BE2C (cell line): ENCODE data around the gene TBX3.

Experiments
- DNase-seq: peaks from one replicate; pipeline ENCODE4 v3.0.0-alpha.2; 2020
- H3K27me3 ChIP-seq: fragments of 250-450 bp; sonication (Bioruptor Pico); 2 replicates; pipeline ENCODE4 v1.5.1; 2020; ENCODE audit warnings: mild to moderate bottlenecking
- H3K36me3 ChIP-seq: fragments of 250-450 bp; sonication (Bioruptor Pico); 2 replicates; pipeline ENCODE4 v1.5.1; 2020; ENCODE audit warnings: mild to moderate bottlenecking
- H3K4me1 ChIP-seq: fragments of 250-450 bp; sonication (Bioruptor Pico); 2 replicates; pipeline ENCODE4 v1.5.1; 2020
- H3K4me3 ChIP-seq: 2 replicates; pipeline ENCODE4 v1.5.1; 2011; ENCODE audit warnings: low read depth, low read length
- H3K9me3 ChIP-seq: fragments of 250-450 bp; sonication (Bioruptor Pico); 2 replicates; pipeline ENCODE4 v1.5.1; 2020
- CTCF ChIP-seq: IDR thresholded peaks from 2 replicates; pipeline ENCODE4 v1.5.1; 2012; ENCODE audit warnings: mild to moderate bottlenecking, low read depth, low read length

TBX3 gene

GRCh38 chr12:114690267-114691135 lies 6.5 kb upstream of the TBX3 start:
- TF ChIP-seq CTCF = no peak
- H3K9me3 ChIP-seq = no peaks in the 10 kb centered on the region
- no peak for DNase-seq
- H3K27me3 ChIP-seq = no peaks in the 10 kb centered on the region
- no peak overlapping the region for H3K4me3 ChIP-seq
- H3K36me3 ChIP-seq = no peaks in the 10 kb centered on the region
- peaks cover 24% of the 10 kb centered on the region for H3K4me1 ChIP-seq

GRCh38 chr12:114689075-114689994 lies 5.4 kb upstream of the TBX3 start:
- TF ChIP-seq CTCF = no peak
- H3K27me3 ChIP-seq = no peaks in the 10 kb centered on the region
- no peaks in the 10 kb centered on the region for H3K9me3 ChIP-seq
- DNase-seq = no peak
- peaks cover 21% of the 10 kb centered on the region for H3K4me1 ChIP-seq
- no peak overlapping the region for H3K4me3 ChIP-seq
- H3K36me3 ChIP-seq = no peaks in the 10 kb centered on the region

DNA sequence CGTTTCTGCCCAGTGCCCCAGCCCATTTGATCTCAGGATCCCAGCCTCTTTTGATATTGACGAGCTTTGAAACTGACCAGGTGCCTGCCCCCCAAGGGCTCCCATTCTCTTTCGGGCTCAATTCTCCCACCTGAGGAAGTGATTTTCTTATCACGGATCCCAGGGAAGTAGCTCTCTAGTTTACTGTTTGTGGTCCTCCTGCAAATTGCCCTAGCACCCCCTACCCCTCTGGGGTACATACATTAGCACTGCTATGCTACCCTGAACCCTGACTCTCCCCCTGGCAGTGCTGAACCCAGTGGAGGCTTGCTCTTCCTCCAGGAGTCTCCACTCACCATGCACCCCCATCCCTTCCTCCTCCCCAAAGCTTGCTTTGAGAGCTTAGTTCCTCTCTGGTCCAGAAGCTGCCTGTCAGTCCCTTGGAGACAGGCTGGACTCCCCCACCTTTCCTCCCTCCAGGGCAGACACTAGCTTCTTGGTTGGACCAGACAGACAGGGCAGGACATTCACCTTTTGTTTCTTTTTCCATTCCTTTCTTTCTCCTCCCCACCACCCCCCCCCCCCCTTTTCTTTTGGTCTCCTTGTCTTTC lies 4.4 kb upstream of the TBX3 start:
- Histone ChIP-seq H3K4me1 (peaks cover 21% of the 10 kb centered on the region), H3K9me3 (no peaks in the 10 kb centered on the region), H3K36me3 (no peaks in the 10 kb centered on the region; the same call in 1 of the 2 replicates), H3K4me3 (no peak overlapping the region), H3K27me3 (no peaks in the 10 kb centered on the region)
- no peak for DNase-seq
- no peak for TF ChIP-seq CTCF

- DNase-seq = no peak
- peaks cover 21% of the 10 kb centered on the region for H3K4me1 ChIP-seq
- no peaks in the 10 kb centered on the region for H3K9me3 ChIP-seq
- H3K36me3 ChIP-seq = peaks cover 2% of the 10 kb centered on the region; the same call in 1 of the 2 replicates
- H3K27me3 ChIP-seq = no peaks in the 10 kb centered on the region
- TF ChIP-seq CTCF = no peak
- H3K4me3 ChIP-seq = no peak overlapping the region
Measured at GRCh38 chr12:114687802-114688201, 3.8 kb upstream of the TBX3 start.

GRCh38 chr12:114686773-114687500 lies 3.0 kb upstream of the TBX3 start:
- Histone ChIP-seq H3K4me3 (no peak overlapping the region), H3K36me3 (peaks cover 8% of the 10 kb centered on the region), H3K4me1 (peaks cover 21% of the 10 kb centered on the region), H3K27me3 (no peaks in the 10 kb centered on the region), H3K9me3 (no peaks in the 10 kb centered on the region)
- no peak for TF ChIP-seq CTCF
- DNase-seq = no peak
